Gastrocnemius medialis (tissue), 4 donors: ENCODE data around the gene IFITM5.

Experiments
- CTCF ChIP-seq, 5 experiments: fragments of 450-650 bp in 3 of 5; fragments of 200-600 bp in 2 of 5; sonication (generic) in 2 of 5; IDR thresholded peaks in 4 of 5; conservative IDR thresholded peaks in 1 of 5; 1 replicate in 4 of 5; 2 replicates in 1 of 5; pipeline ENCODE4 v1.5.1; 2016 to 2019; ENCODE audit warnings: antibody characterized with exemption in 5 of 5, mild to moderate bottlenecking in 3 of 5, moderate library complexity in 3 of 5
- POLR2A ChIP-seq, 2 donors: fragments of 450-650 bp; IDR thresholded peaks; one replicate each; pipeline ENCODE4 v1.6.1; 2017; ENCODE audit warnings: antibody characterized with exemption in 2 of 2, mild to moderate bottlenecking in 2 of 2, moderate library complexity in 2 of 2

DNA sequence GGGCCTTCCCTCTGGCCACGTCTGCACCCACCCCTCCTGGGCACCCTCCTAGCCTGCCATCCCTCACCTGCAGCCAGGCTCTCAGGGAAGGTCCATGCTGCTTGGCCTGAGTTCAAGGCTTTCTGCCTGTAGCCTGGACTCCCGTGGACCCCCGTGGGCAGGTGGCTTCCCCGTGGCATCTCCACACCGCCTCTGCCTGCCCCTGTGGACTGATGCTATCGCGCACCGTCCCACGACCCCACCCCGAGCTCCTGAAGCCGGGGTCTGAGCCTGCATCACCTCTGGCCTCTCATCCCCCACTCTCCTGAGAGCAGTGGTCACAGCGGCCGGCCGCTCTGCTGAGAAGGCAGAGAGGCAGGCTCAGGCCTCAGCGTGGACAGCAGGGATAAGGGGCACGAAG is 4.5 kb downstream of the IFITM5 start:
- no peak for TF ChIP-seq POLR2A (IDR thresholded peaks at IDR 0.05)
- no peak for TF ChIP-seq CTCF (IDR thresholded peaks at IDR 0.05 in 4 of 5, conservative IDR thresholded peaks at IDR 0.05 in 1 of 5)
